OCI-LY7 (cell line): ENCODE data around the gene DHRSX. TPM values are rescaled to one million over a fixed set of nuclear protein-coding genes. Genes with fewer than 3 reads are reported as not detected.

Experiments used
- BruUV-seq: library from RNA; stranded (reverse); fragments of 400-500 nt; replicated peaks from 2 replicates; lab custom pipeline; 2021; lab: Mats Ljungman, UMichigan
- CTCF ChIA-PET: fragments of 300-600 bp; sonication (Branson Sonifier 250); formaldehyde crosslinking; loops from one replicate; lab custom pipeline; 2022; ENCODE audit warnings: antibody characterized with exemption; ENCODE audit not compliant: unreplicated experiment; lab: Charles Lee
- POLR2A ChIA-PET: fragments of 300-600 bp; sonication (Branson Sonifier 250); formaldehyde crosslinking; loops from one replicate; lab custom pipeline; 2022; ENCODE audit warnings: antibody characterized with exemption; lab: Charles Lee
- DNase-seq: peaks from one replicate; pipeline ENCODE4 v3.0.0-alpha.2; 2015; ENCODE audit warnings: low spot score
- H2AFZ ChIP-seq: fragments of 200-600 bp; sonication (generic), shearing (Covaris generic); 2 replicates; pipeline ENCODE4 v1.6.1; 2014; ENCODE audit warnings: mild to moderate bottlenecking, antibody characterized with exemption, low read length, moderate library complexity
- H3K27ac ChIP-seq: fragments of 200-600 bp; sonication (generic); 2 replicates; pipeline ENCODE4 v1.5.1; 2014; ENCODE audit warnings: mixed run types, low read depth, mild to moderate bottlenecking, moderate library complexity, low read length, inconsistent platforms; ENCODE audit not compliant: poor library complexity, severe bottlenecking
- H3K36me3 ChIP-seq: fragments of 200-600 bp; sonication (generic); 2 replicates; pipeline ENCODE4 v1.6.1; 2014; ENCODE audit warnings: mild to moderate bottlenecking, antibody characterized with exemption, low read length, moderate library complexity, mixed read lengths; ENCODE audit not compliant: insufficient read depth
- H3K4me1 ChIP-seq: fragments of 200-600 bp; sonication (generic); 2 replicates; pipeline ENCODE4 v1.5.1; 2014; ENCODE audit warnings: mild to moderate bottlenecking, low read length; ENCODE audit not compliant: insufficient read depth, poor library complexity, severe bottlenecking
- H3K4me2 ChIP-seq: fragments of 200-600 bp; sonication (generic); 2 replicates; pipeline ENCODE4 v1.6.1; 2014; ENCODE audit warnings: mild to moderate bottlenecking, low read length
- H3K4me3 ChIP-seq: fragments of 200-600 bp; sonication (generic); 2 replicates; pipeline ENCODE4 v1.5.1; 2014; ENCODE audit warnings: mild to moderate bottlenecking, low read depth, low read length; ENCODE audit not compliant: poor library complexity, severe bottlenecking
- H3K79me2 ChIP-seq: fragments of 200-600 bp; sonication (generic); 2 replicates; pipeline ENCODE4 v1.6.1; 2016; ENCODE audit warnings: low read depth, mild to moderate bottlenecking, low read length, moderate library complexity, mixed read lengths; ENCODE audit not compliant: insufficient read depth
- H3K9me2 ChIP-seq: fragments of 200-600 bp; sonication (generic); 2 replicates; pipeline ENCODE4 v1.6.1; 2016; ENCODE audit warnings: mild to moderate bottlenecking, low read length, mixed read lengths; ENCODE audit not compliant: insufficient read depth
- H3K9me3 ChIP-seq: fragments of 200-600 bp; sonication (generic); 2 replicates; pipeline ENCODE4 v1.6.1; 2014; ENCODE audit warnings: mild to moderate bottlenecking, mixed run types, low read length, mixed read lengths
- H4K20me1 ChIP-seq: fragments of 200-600 bp; sonication (generic); 2 replicates; pipeline ENCODE4 v1.6.1; 2014; ENCODE audit warnings: mild to moderate bottlenecking, antibody characterized with exemption, low read length, moderate library complexity, mixed read lengths; ENCODE audit not compliant: insufficient read depth
- EZH2phosphoT487 ChIP-seq: fragments of 200-600 bp; sonication (generic); IDR thresholded peaks from 2 replicates; pipeline ENCODE4 v1.6.1; 2018; ENCODE audit warnings: low read depth, borderline replicate concordance, mild to moderate bottlenecking, mixed run types, antibody characterized with exemption, low read length, moderate library complexity, mixed read lengths
- intact Hi-C: fragments of 100-400 bp; cut with micrococcal nuclease; formaldehyde crosslinking; loops from one replicate; pipeline ENCODE4 v1.10.0; 2022; ENCODE audit not compliant: unreplicated experiment
- total RNA-seq, 2 experiments: library from RNA; depleted of rRNA in 1 of 2; stranded (reverse); fragments of >200 nt in 1 of 2; shearing (Covaris generic) in 1 of 2; gene quantifications; 2 replicates each; pipeline ENCODE4 v1.2.3, GENCODE V29; 2014 to 2022
- TF ChIP-seq, protein P1 (sequence below): fragments of 200-600 bp; sonication (generic); conservative IDR thresholded peaks from 2 replicates; pipeline ENCODE4 v1.5.1; 2014; ENCODE audit warnings: mild to moderate bottlenecking, antibody characterized with exemption, low read length, moderate library complexity, mixed read lengths

DHRSX gene
- total RNA-seq, 2 experiments from 2014 or later = 25.2 to 30.9 TPM

DNA sequence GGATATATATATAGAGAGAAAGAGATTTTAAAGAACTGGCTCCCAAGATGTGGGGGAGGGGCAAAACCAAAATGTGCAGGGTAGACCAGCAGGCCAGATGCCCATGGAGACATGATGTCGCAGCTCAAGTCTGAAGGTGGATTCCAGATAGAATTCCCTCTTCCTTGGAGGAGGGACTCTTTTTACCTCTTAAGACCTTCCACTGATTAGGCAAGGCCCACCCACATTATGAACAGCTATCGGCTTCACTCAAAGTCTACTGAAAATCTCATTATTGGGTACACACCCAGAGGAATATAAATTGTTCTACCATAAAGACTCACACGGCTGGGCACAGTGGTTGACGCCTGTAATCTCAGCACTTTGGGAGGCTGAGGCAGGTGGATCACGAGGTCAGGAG, 59.3 kb downstream of the DHRSX start:
- CTCF ChIA-PET = no interaction called here
- Histone ChIP-seq H2AFZ (no peak overlapping the region), H3K79me2 (no peaks in the 10 kb centered on the region), H3K4me1 (no peaks in the 10 kb centered on the region), H3K4me2 (no peak overlapping the region), H3K9me3 (no peaks in the 10 kb centered on the region), H3K36me3 (peaks cover 15% of the 10 kb centered on the region), H4K20me1 (no peaks in the 10 kb centered on the region), H3K27ac (no peak overlapping the region), H3K9me2 (no peaks in the 10 kb centered on the region), H3K4me3 (no peak overlapping the region)
- DNase-seq = no peak
- POLR2A ChIA-PET = no interaction called here
- no peak for TF ChIP-seq EZH2phosphoT487
- TF ChIP-seq, protein P1, sequence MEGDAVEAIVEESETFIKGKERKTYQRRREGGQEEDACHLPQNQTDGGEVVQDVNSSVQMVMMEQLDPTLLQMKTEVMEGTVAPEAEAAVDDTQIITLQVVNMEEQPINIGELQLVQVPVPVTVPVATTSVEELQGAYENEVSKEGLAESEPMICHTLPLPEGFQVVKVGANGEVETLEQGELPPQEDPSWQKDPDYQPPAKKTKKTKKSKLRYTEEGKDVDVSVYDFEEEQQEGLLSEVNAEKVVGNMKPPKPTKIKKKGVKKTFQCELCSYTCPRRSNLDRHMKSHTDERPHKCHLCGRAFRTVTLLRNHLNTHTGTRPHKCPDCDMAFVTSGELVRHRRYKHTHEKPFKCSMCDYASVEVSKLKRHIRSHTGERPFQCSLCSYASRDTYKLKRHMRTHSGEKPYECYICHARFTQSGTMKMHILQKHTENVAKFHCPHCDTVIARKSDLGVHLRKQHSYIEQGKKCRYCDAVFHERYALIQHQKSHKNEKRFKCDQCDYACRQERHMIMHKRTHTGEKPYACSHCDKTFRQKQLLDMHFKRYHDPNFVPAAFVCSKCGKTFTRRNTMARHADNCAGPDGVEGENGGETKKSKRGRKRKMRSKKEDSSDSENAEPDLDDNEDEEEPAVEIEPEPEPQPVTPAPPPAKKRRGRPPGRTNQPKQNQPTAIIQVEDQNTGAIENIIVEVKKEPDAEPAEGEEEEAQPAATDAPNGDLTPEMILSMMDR = no peak
- intact Hi-C loops = no loop called here
- no TSS peak for BruUV-seq

DNA sequence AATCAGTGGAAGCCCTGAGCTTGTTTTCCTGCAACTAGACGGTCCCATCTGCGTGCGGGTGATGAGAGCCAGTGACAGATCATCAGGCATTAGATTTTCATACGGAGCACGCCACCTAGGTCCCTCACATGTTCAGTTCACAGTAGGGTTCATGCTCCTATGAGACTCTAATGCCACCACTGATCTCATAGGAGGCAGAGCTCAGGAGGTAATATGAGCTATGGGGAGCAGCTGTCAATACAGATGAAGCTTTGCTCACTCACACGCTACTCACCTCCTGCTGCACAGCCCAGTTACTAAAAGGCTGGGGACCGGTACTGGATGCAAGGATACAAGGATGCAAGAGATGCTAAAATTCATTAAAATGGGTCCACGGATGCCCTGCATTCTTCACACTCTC, 61.2 kb downstream of the DHRSX start:
- ChIA-PET CTCF (no interaction called here), POLR2A (no interaction called here)
- no peak overlapping the region for H3K4me3 ChIP-seq
- no peaks in the 10 kb centered on the region for H4K20me1 ChIP-seq
- no peak overlapping the region for H2AFZ ChIP-seq
- no peak overlapping the region for H3K4me2 ChIP-seq
- no peaks in the 10 kb centered on the region for H3K9me2 ChIP-seq
- peaks cover 15% of the 10 kb centered on the region for H3K36me3 ChIP-seq
- H3K79me2 ChIP-seq = no peaks in the 10 kb centered on the region
- H3K9me3 ChIP-seq = no peaks in the 10 kb centered on the region
- intact Hi-C loops = no loop called here
- BruUV-seq = no TSS peak
- H3K4me1 ChIP-seq = no peaks in the 10 kb centered on the region
- no peak overlapping the region for H3K27ac ChIP-seq
- TF ChIP-seq, protein P1 = no peak
- TF ChIP-seq EZH2phosphoT487 = no peak
- no peak for DNase-seq

DNA sequence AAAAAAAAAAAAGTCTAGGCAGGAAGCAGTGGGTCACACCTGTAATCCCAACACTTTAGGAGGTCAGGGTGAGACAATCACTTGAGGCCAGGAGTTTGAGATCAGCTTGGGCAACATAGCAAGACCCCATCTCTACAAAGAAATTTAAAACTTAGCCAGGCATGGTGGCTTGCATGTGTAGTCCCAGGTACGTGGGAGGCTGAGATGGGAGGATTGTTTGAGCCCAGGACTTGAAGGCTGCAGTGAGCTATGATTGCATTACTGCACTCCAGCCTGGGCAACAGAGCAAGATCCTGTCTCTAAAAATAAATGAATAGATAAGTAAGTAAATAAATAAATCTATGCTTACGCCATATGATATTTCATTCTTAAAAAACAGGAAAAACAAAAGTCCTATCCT, 65.3 kb downstream of the DHRSX start:
- no peak overlapping the region for H3K4me3 ChIP-seq

More for the DNA sequence above, 65.3 kb downstream of the DHRSX start:
- TF ChIP-seq EZH2phosphoT487 = no peak
- TF ChIP-seq, protein P1 = no peak
- ChIA-PET POLR2A (no interaction called here), CTCF (no interaction called here)
- H3K9me3 ChIP-seq = no peaks in the 10 kb centered on the region
- no peak overlapping the region for H3K4me2 ChIP-seq
- H2AFZ ChIP-seq = no peak overlapping the region
- H3K9me2 ChIP-seq = no peaks in the 10 kb centered on the region
- no peak overlapping the region for H3K27ac ChIP-seq
- peaks cover 19% of the 10 kb centered on the region for H3K36me3 ChIP-seq
- no peak for DNase-seq
- intact Hi-C loops = no loop called here
- BruUV-seq = no TSS peak
- H3K4me1 ChIP-seq = peaks cover 13% of the 10 kb centered on the region
- H4K20me1 ChIP-seq = no peaks in the 10 kb centered on the region
- no peaks in the 10 kb centered on the region for H3K79me2 ChIP-seq
